Measurements from ENCODE around the gene PUS3.
A peak's percentile ranks its signal among the peaks of the same experiment; 100 is the strongest.

PUS3 gene

GRCh38 chr11:125940145-125940544, 37.1 kb upstream of the PUS3 start:
- DNase-seq, result no peak

- DNase-seq, result no peak
Measured at GRCh38 chr11:125939081-125939521, 36.1 kb upstream of the PUS3 start.

DNA sequence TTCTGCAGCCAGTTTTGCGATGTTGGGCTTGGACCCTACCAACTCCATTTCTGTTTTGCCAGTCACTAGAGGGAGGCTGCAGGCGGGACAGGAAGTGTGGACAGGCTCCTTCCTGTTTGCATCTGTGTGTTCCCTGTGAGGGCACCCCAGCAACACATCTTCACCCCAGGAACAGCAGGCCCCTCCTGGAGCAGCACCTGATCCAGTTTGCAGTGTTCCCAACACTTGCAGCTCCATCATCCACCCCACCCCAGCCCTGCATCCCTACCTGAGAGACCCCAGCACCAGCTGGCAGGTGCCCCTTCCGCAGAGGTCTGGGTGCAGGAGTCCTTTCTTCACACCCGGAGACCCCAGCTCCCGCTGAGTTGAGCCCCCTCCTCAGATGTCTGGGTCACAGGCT, 35.4 kb upstream of the PUS3 start:
- DNase-seq, result no peak

GRCh38 chr11:125935618-125936199, 32.7 kb upstream of the PUS3 start:
- DNase-seq, result no peak

GRCh38 chr11:125935056-125935455, 32.0 kb upstream of the PUS3 start:
- no peak for DNase-seq

DNA sequence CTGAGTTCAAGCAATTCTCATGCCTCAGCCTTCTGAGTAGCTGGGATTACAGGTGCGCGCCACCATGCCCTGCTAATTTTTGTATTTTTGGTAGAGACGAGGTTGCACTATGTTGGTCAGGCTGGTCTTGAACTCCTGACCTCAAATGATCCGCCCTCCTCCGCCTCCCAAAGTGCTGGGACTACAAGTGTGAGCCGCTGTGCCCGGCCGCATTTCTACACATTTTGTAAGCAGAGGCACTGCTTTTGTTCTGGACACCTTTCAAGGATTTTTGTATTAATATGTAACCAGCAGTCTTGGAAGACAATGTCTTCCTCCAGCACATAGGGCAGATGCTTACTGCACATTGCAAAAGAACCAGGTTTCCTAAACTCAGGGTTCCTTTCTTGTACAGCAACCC, 31.5 kb upstream of the PUS3 start:
- no peak for DNase-seq

GRCh38 chr11:125933030-125933813, 30.2 kb upstream of the PUS3 start:
- no peak for DNase-seq

- no peak for DNase-seq
Measured at GRCh38 chr11:125932301-125932700, 29.3 kb upstream of the PUS3 start.

DNA sequence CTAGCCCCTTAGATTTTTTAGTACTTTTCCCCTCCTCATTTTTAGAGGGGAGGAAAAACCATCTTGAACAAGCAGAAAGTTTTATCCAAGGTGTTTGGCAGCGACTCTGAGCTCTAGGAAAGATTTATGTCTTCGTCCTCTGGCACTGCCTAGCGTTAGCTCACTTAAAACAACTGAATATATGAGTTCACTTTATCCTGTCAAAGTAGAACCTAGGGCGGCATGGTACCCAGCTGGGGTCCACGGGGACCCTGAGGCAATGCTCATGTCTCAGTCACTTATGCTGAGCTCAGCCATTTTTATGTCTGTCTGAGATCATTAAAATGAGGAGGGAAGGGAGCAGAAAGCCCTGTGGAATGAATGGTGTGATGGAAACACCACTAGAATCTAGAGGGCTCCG, 28.7 kb upstream of the PUS3 start:
- no peak for DNase-seq

DNA sequence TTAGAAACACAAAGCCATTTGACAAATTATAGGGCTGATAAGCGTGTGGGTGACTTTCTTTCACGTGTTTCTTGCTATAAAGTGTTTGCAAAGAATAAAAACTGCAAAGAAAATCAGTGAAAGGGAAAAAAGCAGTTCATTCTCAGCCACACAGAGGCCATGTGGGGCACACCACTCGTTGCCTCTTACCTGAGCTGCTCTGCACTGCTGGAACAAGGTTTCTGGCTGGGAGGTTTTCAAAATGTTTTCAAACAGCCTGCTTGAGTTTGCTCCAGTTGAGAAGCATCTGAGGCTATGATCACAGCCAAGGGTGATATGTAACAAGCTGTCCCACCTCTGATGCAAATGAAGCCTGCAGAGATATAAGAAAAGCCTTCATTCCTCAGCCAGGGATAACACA, 28.1 kb upstream of the PUS3 start:
- no peak for DNase-seq

DNA sequence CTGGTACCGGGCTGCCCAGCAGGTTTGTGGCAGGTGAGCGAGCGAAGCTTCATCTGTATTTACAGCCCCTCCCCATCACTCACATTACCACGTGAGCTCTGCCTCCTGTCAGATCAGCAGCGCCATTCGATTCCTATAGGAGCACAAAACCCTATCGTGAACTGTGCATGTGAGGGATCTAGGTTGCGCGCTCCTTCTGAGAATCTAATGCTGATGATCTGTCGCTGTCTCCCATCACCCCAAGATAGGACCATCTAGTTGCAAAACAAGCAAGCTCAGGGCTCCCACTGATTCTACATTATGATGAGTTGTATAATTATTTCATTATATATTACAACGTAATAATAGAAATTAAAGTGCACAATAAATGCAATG, 27.1 kb upstream of the PUS3 start:
- no peak for DNase-seq

- DNase-seq, result no peak
Measured at GRCh38 chr11:125929445-125930075, 26.6 kb upstream of the PUS3 start.

- no peak for DNase-seq
Measured at GRCh38 chr11:125926682-125927081, 23.7 kb upstream of the PUS3 start.

- no peak for DNase-seq
Measured at GRCh38 chr11:125925804-125926203, 22.8 kb upstream of the PUS3 start.

- DNase-seq, result no peak
Measured at GRCh38 chr11:125925247-125925740, 22.3 kb upstream of the PUS3 start.

DNA sequence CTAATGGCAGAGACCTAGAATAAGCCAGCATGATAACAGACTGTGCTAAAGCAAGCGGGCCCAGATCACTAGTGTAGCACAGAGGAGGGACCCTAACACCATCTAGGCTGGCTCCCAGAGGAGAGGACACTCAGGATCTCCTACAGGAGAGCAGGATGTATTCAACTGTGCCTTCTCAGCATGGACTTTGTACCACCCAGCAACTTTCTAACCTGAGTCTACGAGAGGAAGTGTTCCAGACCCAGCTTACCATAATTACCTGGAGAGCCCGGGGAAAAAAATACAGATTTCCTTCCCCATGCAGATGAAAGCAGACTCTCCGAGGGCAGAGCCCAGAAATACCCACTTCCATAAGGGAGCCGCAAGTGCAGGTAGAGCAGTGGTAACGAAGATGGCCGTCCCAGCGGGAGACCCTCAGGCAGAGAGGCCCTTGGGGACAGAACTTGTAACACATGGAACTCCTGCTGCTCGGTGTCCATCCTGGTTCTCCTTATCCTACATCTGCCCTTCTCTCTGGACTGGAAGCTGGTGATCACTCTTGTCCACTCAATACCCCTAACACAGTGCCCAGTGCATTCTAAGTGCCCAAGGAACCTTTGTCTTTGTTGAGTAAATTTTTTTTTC, 21.5 kb upstream of the PUS3 start:
- no peak for DNase-seq

- no peak for DNase-seq
Measured at GRCh38 chr11:125923633-125924032, 20.6 kb upstream of the PUS3 start.

GRCh38 chr11:125923012-125923579, 20.1 kb upstream of the PUS3 start:
- peak; percentile 20 to 69 for DNase-seq

DNA sequence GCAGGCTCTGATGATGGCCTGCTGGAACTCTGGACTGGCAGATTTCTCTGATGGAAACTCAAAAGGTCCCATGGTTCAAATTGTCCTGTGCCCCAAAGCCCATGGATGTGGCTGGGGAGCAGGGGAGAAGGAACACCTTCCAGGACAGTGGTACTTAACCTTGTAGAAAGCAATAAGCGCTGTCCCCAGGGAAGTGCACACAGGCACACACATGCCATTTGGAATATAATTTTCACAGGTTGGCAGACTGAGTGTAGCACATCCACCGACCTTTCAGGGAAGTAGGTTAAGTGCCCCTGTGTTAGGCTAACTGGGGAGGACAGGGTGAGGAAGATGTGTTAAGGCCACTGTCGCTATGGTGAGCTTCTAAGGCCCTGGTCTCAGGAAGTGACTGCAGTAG, 19.1 kb upstream of the PUS3 start:
- no peak for DNase-seq

- no peak for DNase-seq
Measured at GRCh38 chr11:125921042-125921441, 18.0 kb upstream of the PUS3 start.

- DNase-seq, result no peak
Measured at GRCh38 chr11:125918140-125918840, 15.3 kb upstream of the PUS3 start.

DNA sequence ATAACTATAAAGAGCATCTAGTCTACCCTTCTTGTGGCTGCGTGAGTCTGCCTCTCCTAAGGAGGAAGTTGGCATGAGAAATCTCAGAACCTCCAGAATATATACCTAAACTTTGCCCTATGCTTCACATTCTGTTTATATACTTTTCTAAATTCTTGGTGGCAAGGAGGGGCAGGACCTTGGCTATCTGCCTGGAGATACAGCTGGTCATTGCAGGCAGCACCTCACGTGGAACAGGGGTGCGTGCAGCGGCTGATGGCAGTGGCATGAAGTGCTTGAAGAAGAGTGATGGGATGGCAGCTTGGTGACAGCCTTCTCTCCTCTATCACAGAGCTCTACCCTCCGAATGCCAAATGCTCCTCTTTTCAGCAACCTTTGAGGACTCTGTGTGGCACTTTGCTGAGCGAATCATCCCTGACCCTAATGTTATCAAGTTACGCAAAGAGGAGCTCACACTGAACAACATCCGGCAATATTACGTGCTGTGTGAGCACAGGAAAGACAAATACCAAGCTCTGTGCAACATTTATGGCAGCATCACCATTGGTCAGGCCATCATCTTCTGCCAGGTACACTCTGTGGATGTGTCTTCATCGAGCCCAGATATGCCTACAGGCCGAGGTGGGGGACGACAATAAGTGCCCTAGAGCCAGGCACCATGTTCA, 13.8 kb upstream of the PUS3 start:
- DNase-seq, result no peak

All from NCI-H187 (cell line).